Measurements from ENCODE around the gene FAM20C.

The FAM20C gene

DNA sequence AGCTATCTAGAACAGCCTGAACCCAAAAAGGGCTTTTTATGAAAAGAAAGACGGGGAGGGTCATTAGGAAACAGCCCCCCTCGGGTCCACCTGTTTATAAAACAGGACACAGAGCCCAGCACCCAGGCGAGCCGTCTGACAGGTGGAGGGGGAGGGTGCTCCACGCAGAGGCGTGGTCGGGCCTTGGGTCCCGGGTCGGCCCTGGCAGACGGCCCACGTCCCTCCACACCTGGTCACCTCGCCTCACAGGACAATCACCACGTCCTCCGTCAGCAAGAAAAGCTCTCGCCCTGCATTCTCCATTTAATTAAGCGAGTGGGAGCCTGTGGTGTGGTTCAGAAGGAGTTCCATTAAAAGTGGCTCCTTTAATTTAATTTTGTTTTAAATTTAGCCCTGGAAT lies 55.3 kb downstream of the FAM20C start:
- DNase-seq = no peak

DNA sequence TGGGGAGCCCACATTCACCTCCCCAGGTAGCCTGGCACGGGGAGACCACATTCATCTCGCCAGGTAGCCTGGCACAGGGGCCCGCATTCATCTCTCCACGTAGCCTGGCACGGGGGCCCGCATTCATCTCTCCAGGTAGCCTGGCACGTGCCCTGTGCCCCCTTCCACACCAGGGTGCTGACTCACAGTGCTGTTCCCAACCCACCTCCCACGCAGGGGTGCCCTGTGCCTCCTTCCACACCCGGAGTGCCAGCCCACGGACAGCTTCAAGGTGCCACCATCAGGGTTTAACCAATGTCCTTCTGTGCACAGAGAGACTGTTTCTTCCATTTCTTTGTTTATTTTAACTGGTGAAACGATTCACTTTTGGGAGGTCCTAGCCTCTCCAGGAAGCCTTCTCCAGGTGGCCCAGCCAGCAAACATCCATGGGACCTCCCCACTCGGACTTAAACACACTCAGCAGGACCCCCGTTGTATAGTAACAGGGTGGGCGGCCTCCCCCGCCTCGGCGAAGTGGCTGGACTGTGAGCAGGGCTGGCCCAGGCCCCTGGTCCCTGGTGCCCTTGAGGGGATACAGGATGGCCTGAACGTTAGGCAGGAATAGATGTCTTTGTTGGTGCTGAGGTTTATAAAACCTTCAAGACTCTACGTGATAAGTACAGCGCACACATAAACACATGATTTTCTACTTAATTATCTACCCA lies 56.5 kb downstream of the FAM20C start:
- DNase-seq = no peak

DNA sequence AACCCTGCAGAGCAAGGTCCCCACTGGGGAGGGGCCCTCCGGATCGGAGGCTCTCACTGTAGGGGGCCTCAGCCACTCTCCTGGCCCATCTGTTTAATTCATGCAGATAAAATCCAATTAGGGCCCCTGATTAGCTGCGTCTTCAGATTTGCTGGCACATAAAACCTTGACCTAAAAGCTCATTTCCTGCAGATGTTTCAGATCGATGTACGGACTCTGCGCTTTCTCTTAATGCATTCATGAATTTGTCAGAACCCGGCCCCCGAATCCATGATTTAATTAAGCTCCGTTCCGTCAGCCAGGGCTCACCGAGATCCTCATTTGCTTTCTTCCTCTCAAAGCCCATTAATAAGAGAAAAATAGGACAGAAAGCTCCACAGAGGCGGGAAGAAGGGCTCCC lies 57.6 kb downstream of the FAM20C start:
- no peak for DNase-seq

DNA sequence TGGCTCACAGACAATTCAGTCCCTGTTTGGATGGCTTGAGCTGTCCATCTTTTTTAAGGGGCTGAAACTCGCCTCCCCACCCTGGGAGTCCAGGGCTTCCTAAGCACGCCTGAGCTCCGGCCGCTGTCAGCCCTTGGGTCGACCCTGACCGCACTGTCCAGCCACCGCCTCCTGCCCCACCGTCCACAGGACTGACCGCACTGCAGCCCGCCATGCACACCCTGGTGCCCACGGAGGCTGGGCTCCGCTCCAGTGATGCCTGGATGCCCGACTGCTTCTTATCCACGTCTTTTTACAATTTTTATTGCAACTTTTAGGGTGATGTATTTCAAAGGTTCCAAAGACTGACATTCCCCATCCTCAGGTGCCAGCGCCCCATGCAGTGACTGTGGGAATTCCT lies 58.2 kb downstream of the FAM20C start:
- DNase-seq = no peak

DNA sequence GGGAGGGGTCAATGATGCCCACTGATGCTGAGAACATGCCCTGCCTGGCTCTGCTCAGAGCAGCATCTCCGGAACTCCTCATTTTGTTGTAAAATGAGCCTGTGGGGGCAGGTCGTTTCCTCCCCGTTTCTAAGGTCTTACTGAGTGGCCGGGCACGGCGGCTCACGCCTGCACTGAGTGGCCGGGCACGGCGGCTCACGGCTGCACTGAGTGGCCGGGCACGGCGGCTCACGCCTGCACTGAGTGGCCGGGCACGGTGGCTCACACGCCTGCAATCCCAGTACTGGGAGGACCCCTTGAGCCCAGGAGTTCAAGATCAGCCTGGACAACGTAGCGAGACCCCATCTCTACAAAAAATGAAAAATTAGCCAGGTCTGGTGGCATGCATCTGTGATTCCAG lies 58.6 kb downstream of the FAM20C start:
- no peak for DNase-seq

DNA sequence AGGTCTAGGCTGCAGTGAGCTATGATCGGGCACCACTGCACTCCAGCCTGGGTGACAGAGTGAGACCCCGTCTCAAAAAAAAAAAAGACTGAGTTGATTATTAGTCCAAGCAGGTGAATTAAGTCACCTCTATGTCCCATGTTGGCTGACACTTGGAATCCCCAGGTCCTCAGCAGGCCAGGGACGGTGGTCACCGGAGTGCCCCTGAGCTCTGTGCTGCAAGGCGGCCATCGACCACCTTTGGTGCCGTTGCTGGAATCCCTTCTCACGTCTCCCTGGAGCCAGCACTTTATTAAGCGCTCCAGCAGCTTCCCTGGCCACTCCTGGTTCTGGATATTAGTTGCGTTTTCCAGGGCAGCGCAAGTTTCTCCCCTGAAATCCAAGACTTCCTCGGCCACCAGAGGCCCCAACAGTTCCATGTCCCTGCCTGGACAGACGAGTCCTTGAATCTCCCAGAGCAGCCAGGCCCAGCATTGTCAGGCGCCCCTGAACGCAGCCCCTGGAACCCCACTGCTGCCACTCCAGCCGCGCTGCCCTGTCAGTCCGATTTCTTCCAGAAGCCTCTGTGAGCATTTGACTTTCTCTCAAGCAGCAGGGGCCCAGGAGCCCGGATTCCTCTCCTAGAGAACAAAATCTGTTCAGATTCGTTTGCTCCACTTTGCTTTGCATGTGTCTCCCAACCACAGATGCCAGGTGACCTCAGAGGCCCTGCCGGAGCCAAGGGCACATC lies 59.2 kb downstream of the FAM20C start:
- no peak for DNase-seq

DNA sequence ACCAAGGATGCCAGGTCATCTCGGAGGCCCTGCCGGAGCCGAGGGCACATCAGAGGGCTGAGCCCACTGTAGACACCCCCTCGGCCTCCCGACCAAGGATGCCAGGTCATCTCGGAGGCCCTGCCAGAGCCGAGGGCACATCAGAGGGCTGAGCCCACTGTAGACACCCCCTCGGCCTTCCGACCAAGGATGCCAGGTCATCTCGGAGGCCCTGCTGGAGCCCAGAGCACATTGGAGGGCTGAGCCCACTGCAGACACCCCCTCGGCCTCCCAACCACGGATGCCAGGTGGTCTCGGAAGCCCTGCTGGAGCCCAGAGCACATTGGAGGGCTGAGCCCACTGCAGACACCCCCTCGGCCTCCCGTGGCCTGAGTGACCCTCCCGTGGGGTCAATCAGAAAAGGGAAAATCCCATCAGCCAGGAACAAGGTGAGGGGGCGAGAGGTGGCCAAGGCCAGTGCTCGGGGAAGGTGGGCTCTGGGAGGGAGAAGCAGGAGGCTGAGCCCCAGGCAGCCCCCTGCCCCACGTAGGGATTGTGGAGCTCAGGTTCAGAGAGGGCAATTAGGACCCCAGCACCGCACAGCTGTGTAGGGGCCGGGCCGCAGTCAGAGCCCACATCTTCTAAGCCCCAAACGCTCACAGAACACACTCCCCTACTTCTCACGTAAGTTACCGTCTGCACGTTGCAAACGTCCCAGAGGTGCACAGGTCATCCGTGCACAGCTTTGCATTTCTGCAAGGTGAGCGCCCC lies 60.0 kb downstream of the FAM20C start:
- DNase-seq = no peak

DNA sequence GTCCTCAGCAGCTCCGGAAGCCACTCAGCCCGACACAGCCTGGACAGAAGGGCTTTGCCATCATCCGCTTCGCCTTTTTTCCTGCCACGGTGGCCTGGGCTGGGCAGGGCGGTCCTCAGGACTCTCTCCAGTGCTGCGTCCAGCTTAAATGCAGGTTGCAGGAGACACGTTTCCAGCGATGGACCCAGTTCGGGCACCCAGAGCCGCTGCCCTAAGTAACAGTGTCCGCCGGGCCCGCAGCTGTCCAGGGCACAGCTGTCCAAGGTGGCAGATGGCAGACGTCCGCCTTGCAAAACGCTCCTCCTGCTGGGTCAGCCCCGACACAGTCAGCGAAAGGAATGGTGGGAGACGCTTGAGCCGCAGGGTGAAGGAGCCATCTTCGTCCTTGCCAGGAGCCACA lies 60.6 kb downstream of the FAM20C start:
- no peak for DNase-seq

DNA sequence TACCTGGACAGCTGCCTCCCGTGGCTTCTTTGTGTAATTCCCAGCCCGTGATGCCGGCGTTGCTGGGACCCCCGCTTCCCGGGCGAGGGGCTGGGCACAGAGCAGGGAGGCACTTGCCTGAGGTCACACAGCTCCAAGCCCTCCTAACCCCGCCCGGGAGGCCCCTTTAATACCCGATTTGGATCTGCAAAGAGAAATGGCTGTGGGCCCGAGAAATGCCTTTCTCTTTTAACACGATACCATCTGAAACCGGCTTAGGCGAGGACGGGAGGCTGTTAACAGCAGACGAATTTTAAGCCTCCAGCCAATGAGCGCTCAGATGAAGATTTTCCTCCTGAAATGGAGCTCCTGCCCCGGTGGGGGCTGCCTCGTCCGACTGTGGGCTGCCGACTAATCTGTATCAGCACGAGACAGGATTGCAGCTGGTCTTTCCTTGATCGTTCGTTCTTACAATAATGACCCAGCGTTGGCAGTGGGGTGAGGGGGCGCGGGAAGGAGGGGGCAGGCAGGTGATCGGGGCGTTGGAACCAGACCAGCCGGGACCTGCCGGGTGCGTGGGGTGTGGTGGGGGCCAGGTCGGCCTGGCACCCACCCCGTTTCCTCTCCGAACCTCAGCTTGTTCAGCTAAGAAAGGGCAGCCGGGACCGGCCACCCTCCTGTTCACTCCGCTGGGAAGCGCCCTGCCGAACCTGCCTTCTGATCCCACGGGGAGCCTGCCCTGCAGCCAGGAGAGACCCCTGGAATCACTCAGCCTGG lies 61.4 kb downstream of the FAM20C start:
- no peak for DNase-seq

DNA sequence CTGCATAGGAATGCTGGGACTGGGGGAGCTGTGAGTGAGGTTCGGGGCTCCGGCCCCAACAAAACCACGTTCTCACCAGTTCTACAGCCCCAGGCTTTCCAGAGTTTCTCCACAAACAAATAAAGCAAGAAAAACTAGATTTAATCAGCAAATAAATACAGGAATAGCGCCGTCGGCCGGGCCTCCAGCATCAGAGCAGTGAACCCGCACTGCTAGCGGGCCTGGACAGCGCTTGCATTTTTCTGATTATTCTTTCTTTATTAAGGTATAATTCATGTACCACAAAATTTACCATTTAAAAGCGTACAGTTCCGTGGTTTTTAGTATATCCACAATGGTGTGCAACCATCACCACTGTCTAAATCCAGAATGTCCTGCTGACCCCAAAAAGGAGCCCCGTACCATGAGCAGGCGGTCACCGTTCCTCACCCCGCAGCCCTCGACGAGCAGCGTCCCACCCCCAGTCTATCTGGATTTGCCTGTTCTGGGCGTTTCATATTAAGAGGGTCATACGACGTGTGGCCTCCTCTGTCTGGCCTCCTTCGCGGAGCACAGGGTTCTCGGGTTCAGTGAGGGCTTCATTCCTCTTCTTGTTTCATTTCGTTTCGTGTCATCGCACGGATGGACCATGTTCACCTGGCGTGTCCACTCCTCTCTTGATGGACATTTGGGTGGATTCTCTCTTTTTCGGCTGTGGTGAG lies 62.1 kb downstream of the FAM20C start:
- no peak for DNase-seq

DNA sequence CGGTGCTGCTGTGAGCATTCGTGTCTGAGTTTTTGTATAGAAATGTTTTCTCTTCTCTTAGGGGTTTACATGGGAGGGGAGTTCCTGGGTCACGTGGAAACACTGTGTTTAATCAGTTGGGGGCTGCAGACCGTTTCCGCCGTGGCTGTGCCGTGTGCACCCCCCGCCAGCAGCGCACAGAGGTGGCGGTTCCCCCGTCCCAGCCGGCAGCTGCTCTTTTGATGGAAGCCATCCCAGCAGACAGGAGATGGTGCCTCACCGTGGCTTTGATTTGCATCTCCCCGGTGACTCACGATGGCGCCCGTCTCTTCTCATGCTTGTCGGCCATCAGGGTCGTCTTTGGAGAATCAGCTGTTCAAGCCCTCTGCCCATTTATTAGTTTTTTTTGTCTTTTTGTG lies 62.7 kb downstream of the FAM20C start:
- no peak for DNase-seq

DNA sequence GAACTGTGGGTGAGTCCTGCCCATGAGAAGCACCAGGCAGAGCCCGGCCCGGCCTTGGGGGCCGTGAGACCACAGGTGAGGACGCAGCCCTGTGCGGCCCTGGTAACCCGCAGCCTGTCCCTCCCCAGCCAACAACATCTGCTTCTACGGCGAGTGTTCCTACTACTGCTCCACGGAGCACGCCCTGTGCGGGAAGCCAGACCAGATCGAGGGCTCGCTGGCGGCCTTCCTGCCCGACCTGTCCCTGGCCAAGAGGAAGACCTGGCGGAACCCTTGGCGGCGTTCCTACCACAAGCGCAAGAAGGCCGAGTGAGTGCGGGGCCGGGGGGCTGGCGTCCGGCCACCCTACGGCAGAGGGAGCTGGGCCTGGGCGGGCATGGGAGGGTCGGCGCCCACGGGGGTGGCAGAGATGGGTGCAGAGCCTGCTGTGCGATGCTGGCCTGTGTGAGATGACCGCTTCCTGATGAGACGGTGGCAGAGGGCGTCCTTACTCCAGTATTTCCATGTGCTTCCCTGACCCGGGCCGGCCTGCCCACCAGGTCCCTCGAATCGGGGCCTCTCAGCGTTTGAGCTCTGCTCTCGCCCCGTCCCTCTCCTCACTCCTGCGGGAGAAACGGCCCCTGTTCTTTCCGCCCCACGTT lies 63.5 kb downstream of the FAM20C start:
- DNase-seq = no peak

DNA sequence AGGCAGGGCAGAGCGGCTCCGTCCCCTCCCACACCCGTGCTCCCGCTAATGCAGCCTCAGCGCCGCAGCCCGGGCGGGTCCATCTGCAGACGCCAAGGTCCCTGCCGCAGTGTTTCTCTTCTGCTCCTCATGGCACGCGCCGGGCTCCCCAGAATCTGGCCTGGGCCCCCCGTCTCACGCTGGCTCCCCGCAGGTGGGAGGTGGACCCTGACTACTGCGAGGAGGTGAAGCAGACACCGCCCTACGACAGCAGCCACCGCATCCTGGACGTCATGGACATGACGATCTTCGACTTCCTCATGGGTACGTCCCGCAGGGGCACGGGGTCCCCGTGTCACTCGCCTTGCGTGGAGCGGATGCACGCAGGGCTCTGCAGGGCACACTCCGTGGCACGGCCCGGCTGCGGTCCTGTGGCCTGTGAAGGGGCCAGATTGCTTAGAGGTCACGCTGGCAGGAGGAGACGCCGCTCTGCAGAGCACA lies 64.1 kb downstream of the FAM20C start:
- no peak for DNase-seq

DNA sequence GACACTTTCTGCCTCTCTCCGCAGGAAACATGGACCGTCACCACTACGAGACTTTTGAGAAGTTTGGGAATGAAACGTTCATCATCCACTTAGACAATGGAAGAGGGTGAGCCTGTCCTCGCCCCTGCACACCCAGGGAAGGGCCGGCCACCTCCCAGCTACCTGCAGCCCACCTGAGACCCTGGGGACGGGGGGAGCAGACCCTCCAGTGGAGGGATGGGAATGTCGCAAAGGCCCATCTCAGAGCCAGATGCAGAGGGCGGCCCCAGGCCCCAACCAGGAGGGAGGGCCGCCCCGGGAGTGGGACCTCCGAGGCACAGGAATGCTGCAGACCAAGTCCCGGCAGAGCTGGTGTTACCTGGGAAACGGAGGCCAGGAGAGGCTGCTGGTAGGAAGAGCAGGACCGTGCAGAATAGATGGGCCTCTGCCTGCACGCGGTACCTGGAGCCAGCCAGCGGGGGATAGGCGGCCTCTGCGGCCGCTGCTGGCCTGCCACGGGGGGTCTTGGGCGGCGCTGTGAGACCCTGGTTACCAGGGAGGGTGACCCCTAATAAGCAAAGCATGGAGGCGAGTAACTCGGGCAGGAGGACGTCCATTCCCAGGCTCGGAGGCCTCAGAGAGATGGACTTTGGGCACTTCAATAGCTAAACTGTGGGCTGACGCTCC lies 64.7 kb downstream of the FAM20C start:
- DNase-seq = no peak

DNA sequence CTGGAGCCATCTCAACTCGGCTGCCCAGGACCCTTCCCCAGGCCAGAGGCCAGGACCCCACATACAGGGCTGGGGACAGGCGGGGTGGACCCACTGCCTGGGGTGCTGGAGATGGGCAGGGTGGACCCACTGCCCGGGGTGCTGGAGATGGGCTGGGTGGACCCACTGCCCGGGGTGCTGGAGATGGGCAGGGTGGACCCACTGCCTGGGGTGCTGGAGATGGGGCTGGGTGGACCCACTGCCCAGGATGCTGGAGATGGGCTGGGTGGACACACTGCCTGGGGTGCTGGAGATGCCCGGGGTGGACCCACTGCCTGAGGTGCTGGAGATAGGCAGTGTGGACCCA lies 65.2 kb downstream of the FAM20C start:
- no peak for DNase-seq

DNA sequence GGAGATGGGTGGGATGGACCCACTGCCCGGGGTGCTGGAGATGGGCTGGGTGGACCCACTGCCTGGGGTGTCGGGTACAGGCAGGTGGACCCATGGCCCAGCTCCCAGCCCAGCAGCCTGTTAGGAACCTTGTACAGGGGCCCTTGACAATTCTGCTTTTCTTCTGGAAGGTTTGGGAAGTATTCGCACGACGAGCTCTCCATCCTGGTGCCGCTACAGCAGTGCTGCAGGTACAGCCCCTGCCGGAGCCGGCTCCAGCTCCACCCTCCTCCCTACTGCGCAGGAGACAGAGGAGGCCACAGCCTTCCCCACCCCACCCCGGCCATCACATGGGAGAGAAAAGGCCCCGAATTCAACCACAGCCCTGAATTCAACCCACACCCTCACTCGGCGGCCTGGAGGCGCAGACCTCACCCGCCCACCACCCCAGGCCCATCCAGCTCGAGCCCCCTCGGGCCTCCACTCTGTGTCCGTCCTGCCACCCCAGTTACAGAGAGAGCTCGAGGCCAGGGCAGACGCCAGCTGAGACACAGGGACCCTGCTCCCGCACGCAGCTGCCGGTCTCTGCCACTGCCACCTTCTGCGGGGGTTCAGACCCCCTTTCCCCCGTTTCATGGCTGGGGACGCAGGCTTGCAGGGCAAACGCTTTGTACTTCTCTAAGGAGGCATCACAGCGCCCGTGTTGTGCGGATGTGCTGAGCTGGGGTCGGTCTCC lies 66.3 kb downstream of the FAM20C start:
- no peak for DNase-seq

DNA sequence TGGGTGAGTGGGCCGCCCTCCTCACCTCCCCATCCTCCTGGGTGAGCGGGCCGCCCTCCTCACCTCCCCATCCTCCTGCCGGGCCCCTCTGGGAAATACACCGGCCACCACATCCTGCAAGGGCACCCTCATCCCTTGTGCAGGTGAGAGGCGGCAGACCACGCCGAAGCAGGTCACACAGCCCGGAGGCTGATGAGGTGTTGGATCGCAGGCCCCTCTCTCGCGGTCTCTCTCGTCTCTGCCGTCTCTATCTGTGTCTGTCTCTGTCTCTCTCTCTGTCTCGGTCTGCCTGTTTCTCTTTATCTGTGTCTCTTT lies 66.8 kb downstream of the FAM20C start:
- no peak for DNase-seq

DNA sequence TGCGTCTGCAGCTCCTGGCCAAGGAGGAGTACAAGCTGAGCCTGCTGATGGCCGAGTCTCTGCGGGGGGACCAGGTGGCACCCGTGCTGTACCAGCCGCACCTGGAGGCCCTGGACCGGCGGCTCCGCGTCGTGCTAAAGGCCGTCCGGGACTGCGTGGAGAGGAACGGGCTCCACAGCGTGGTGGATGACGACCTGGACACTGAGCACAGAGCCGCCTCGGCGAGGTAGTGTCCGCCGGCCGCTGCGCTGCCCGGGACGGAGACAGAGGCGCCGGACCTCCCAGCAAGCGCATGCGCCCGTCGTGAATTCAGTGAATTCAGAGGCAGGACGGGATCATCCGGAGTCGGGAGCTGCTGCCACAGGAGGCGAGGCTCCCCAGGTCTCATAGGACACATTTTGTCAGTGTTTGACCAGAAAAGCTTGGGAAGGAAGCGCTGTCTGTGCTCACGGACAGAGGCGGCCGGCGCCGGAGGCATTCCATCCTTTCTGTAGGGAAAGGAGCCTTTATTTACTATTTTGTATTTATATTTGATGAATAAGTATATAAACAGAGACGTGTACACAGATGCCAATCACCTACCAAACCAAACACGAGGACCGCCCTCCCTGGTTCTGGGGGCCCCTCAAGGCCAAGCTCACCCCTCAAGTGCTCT lies 67.5 kb downstream of the FAM20C start:
- DNase-seq = no peak

DNA sequence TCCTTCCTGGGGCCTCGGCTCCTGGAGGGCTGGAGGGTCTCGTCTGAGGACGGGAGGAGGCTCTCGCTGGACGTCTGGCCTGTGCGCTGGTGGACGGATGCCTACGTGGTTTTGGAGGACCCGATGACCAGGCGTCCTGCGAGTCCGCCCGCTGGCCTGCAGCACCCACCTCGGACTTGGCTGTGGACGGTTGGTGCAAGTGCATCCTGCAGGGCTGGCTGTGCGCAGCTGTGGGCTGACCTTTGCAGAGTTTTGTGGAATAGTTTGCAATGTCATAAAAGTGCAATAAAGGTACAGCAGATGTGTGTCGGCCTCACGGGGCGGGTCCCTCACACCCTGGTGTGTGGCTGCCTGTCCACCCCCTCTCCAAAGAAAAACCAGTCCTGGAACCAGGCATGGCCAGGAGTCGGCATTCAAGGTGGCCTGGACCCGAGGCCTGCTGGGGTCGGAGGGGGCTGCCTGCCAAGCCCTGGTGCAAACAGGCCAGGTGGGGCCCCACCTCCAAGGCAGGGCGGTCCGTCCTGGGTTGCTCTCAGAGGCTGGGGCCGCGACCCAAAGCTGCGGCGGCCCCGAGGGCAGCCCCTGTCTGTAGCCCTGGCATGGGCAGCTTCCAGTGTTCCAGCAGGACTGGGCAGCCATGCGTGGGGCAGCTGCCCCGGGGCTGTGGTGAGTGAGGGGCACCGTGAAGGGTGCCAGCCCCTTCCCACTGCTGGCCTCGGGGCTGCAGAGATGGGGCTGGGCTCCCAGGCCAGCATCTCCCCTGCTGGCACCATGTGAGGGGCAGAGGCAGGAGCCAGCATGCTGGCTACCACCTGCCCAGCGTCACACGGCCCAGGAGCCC lies 68.3 kb downstream of the FAM20C start:
- no peak for DNase-seq
